HEK293 (cell line): ENCODE measurements around the gene DMWD.

Experiments used
- CTCF ChIA-PET: fragments of 350-600 bp; formaldehyde crosslinking; extraction: SDS; loops from one replicate; lab custom pipeline; 2021; ENCODE audit warnings: antibody characterized with exemption; lab: Yijun Ruan, JAX
- POLR2A ChIA-PET: fragments of 300-600 bp; formaldehyde crosslinking; extraction: SDS; loops from one replicate; lab custom pipeline; 2020; ENCODE audit warnings: antibody characterized with exemption, inconsistent platforms; lab: Yijun Ruan, JAX
- H3K27ac ChIP-seq: fragments of 200-500 bp; sonication (Bioruptor generic); 2 replicates; pipeline ENCODE4 v1.5.1; 2014; ENCODE audit warnings: low read depth, low read length, control low read depth, inconsistent platforms; ENCODE audit errors: extremely low read depth
- H3K36me3 ChIP-seq, 2 experiments: fragments of 200-500 bp in 1 of 2; sonication (Bioruptor generic) in 1 of 2; 1 replicate in 1 of 2; 2 replicates in 1 of 2; pipeline ENCODE4 v1.5.1; 2014 to 2017; ENCODE audit warnings: inconsistent platforms in 2 of 2, low read length in 2 of 2; ENCODE audit not compliant: control insufficient read depth in 2 of 2, insufficient read depth in 1 of 2
- H3K4me1 ChIP-seq: fragments of 200-500 bp; sonication (Bioruptor generic); 2 replicates; pipeline ENCODE4 v1.5.1; 2014; ENCODE audit warnings: mild to moderate bottlenecking, low read length, inconsistent platforms; ENCODE audit not compliant: control insufficient read depth, insufficient read depth
- H3K4me3 ChIP-seq: 2 replicates; pipeline ENCODE4 v1.5.1; 2011; ENCODE audit warnings: low read depth, mild to moderate bottlenecking, control low read depth, low read length, moderate library complexity
- H3K9me3 ChIP-seq: fragments of 200-500 bp; sonication (Bioruptor generic); 2 replicates; pipeline ENCODE4 v1.5.1; 2014; ENCODE audit warnings: low read depth, low read length, inconsistent platforms; ENCODE audit not compliant: control insufficient read depth, insufficient read depth
- BCL6B ChIP-seq: fragments of 450-650 bp; formaldehyde crosslinking; IDR thresholded peaks from 2 replicates; pipeline ENCODE4 v1.5.1; 2017; ENCODE audit warnings: missing biosample characterization, missing genetic modification characterization
- GLIS2 ChIP-seq: fragments of 450-650 bp; formaldehyde crosslinking; IDR thresholded peaks from 2 replicates; pipeline ENCODE4 v1.5.1; 2016; ENCODE audit warnings: missing biosample characterization, missing genetic modification characterization
- PATZ1 ChIP-seq: fragments of 450-650 bp; formaldehyde crosslinking; IDR thresholded peaks from 2 replicates; pipeline ENCODE4 v1.5.1; 2016; ENCODE audit warnings: missing biosample characterization, missing genetic modification characterization
- PBX3 ChIP-seq: sonication (generic); formaldehyde crosslinking; IDR thresholded peaks from 2 replicates; pipeline ENCODE4 v1.8.1; 2022; ENCODE audit warnings: mild to moderate bottlenecking, moderate library complexity, missing genetic modification reagents
- SP3 ChIP-seq: fragments of 450-650 bp; formaldehyde crosslinking; IDR thresholded peaks from 2 replicates; pipeline ENCODE4 v1.5.1; 2016; ENCODE audit warnings: missing biosample characterization, missing genetic modification characterization
- YY1 ChIP-seq: fragments of 450-650 bp; formaldehyde crosslinking; IDR thresholded peaks from 2 replicates; pipeline ENCODE4 v1.5.1; 2018; ENCODE audit warnings: missing biosample characterization, missing genetic modification characterization
- ZNF132 ChIP-seq: fragments of 450-650 bp; formaldehyde crosslinking; IDR thresholded peaks from 2 replicates; pipeline ENCODE4 v1.5.1; 2017; ENCODE audit warnings: missing biosample characterization, missing genetic modification characterization, borderline replicate concordance
- ZNF138 ChIP-seq: fragments of 450-650 bp; formaldehyde crosslinking; IDR thresholded peaks from 2 replicates; pipeline ENCODE4 v1.5.1; 2016; ENCODE audit warnings: missing biosample characterization, missing genetic modification characterization, borderline replicate concordance
- ZNF140 ChIP-seq: fragments of 450-650 bp; formaldehyde crosslinking; IDR thresholded peaks from 2 replicates; pipeline ENCODE4 v1.5.1; 2016; ENCODE audit warnings: missing biosample characterization, missing genetic modification characterization
- ZNF169 ChIP-seq: fragments of 450-650 bp; formaldehyde crosslinking; IDR thresholded peaks from 2 replicates; pipeline ENCODE4 v1.5.1; 2016; ENCODE audit warnings: missing biosample characterization, missing genetic modification characterization
- ZNF2 ChIP-seq: fragments of 450-650 bp; formaldehyde crosslinking; IDR thresholded peaks from 2 replicates; pipeline ENCODE4 v1.5.1; 2016; ENCODE audit warnings: missing biosample characterization, missing genetic modification characterization
- ZNF214 ChIP-seq: fragments of 450-650 bp; formaldehyde crosslinking; IDR thresholded peaks from 2 replicates; pipeline ENCODE4 v1.5.1; 2017; ENCODE audit warnings: missing biosample characterization, mild to moderate bottlenecking, missing genetic modification characterization, borderline replicate concordance
- ZNF37A ChIP-seq: fragments of 450-650 bp; IDR thresholded peaks from 2 replicates; pipeline ENCODE4 v1.5.1; 2018; ENCODE audit warnings: missing biosample characterization, missing genetic modification characterization
- ZNF433 ChIP-seq: fragments of 450-650 bp; formaldehyde crosslinking; IDR thresholded peaks from 2 replicates; pipeline ENCODE4 v1.5.1; 2016; ENCODE audit warnings: missing biosample characterization, missing genetic modification characterization, low read depth
- ZNF555 ChIP-seq: fragments of 450-650 bp; formaldehyde crosslinking; conservative IDR thresholded peaks from 2 replicates; pipeline ENCODE4 v1.5.1; 2017; ENCODE audit warnings: missing biosample characterization, mild to moderate bottlenecking, missing genetic modification characterization, inconsistent platforms
- TF ChIP-seq, protein P1 (sequence below): fragments of 450-650 bp; formaldehyde crosslinking; IDR thresholded peaks from 2 replicates; pipeline ENCODE4 v1.5.1; 2016; ENCODE audit warnings: missing biosample characterization, missing genetic modification characterization
- TF ChIP-seq, protein P2 (sequence below): fragments of 450-650 bp; formaldehyde crosslinking; IDR thresholded peaks from 2 replicates; pipeline ENCODE4 v1.5.1; 2016; ENCODE audit warnings: missing biosample characterization, missing genetic modification characterization, low read depth
- TF ChIP-seq, protein P3 (sequence below): fragments of 450-650 bp; formaldehyde crosslinking; IDR thresholded peaks from 2 replicates; pipeline ENCODE4 v1.5.1; 2016; ENCODE audit warnings: missing biosample characterization, missing genetic modification characterization
- TF ChIP-seq, protein P4 (sequence below): fragments of 450-650 bp; formaldehyde crosslinking; IDR thresholded peaks from 2 replicates; pipeline ENCODE4 v1.5.1; 2017; ENCODE audit warnings: missing biosample characterization, missing genetic modification characterization

Gene DMWD

DNA sequence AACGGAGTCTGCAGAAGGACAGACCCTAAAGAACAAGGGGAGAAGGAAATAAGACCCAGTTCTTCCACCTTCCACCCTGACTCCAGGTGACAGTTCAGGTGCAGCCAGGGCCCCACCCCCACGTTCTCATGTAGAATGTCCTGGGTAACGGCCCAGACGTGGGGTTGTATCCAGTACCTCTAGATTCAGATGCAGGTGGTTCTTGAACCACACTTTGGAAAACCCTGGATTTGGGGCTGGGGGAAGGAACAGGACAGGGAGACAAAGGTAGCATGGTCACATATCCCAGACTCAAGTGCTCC is 12.5 kb downstream of the DMWD start:
- TF ChIP-seq ZNF37A (tag by site-specific recombination), result no peak
- TF ChIP-seq ZNF555 (tag by site-specific recombination), result no peak
- no peak for TF ChIP-seq ZNF169 (tag by site-specific recombination)
- TF ChIP-seq PBX3 (CRISPR knock-in tag), result no peak
- no peak for TF ChIP-seq YY1
- no peaks in the 10 kb centered on the region for H3K9me3 ChIP-seq
- H3K27ac ChIP-seq, result no peak overlapping the region; the same call in 1 of the 2 replicates
- H3K4me3 ChIP-seq, result no peak overlapping the region
- CTCF ChIA-PET, result interaction anchor here (1.2 kb wide), 1 partner anchor 757 kb away, joined by 3 read pairs; no protein-coding TSS in a partner anchor
- POLR2A ChIA-PET, result interaction anchor here (1.1 to 5.8 kb wide), 3 partner anchors 8 to 88 kb away, joined by 3 to 78 read pairs (median 18); partner anchors contain the start of genes DMWD, QPCTL and SIX5
- H3K36me3 ChIP-seq, result peaks cover 14 to 36% of the 10 kb centered on the region in 2 experiments; a peak in 2 of 3 replicates
- H3K4me1 ChIP-seq, result peaks cover 9% of the 10 kb centered on the region; the same call in 1 of the 2 replicates

DNA sequence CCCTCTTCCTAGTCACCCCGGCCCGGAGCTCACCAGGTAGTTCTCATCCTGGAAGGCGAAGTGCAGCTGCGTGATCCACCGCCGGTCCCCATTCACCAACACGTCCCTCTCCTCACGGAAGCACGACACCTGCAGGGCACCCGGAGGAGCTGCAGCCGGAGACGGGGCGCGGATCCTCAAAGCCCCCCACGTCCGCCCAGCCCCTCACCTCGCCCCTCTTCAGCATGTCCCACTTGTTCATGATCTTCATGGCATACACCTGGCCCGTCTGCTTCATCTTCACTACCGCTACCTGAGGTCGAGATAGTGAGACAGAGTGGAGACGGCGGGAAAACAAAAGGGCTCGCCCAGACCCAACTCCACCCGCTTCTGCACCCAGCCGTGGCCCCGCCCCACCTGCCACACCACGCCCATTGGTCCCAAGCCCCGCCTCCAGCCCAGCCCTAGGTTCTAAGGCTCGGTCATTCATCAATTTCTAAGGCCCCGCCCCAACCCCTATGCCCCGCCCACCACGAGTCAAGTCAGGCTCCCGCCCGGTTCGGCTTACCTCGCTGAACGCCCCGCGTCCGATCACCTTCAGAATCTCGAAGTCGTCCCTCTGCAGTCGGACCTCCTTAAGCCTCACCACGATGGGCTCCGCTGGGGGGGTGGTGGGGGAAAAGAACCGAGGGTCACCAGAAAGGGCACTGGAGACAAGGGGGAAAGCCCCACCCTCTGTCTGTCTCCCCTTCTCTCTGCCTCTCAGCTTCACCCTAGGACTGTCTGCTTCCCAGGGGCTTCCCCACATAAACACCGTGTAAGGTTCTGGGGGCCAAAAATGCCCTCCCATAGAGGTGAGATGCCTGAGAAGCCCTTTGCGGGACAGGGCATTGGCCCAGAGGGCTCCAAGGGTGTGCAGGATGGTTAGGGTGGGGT is 13.2 kb downstream of the DMWD start:
- POLR2A ChIA-PET, result interaction anchor here (1.1 to 1.5 kb wide), 2 partner anchors 10 to 87 kb away, joined by 3 to 23 read pairs; partner anchors contain the start of genes QPCTL and SIX5
- no peak overlapping the region for H3K27ac ChIP-seq
- CTCF ChIA-PET, result interaction anchor here (0.7 to 2.0 kb wide), 2 partner anchors 20 to 37 kb away, joined by 3 to 6 read pairs; no protein-coding TSS in a partner anchor
- H3K36me3 ChIP-seq, result peaks cover 17 to 35% of the 10 kb centered on the region in 2 experiments; a peak in 2 of 3 replicates
- no peaks in the 10 kb centered on the region for H3K9me3 ChIP-seq
- H3K4me3 ChIP-seq, result no peak overlapping the region
- peaks cover 9% of the 10 kb centered on the region; the same call in 1 of the 2 replicates for H3K4me1 ChIP-seq
- no peak for TF ChIP-seq BCL6B (tag by site-specific recombination)
- TF ChIP-seq, protein P1, sequence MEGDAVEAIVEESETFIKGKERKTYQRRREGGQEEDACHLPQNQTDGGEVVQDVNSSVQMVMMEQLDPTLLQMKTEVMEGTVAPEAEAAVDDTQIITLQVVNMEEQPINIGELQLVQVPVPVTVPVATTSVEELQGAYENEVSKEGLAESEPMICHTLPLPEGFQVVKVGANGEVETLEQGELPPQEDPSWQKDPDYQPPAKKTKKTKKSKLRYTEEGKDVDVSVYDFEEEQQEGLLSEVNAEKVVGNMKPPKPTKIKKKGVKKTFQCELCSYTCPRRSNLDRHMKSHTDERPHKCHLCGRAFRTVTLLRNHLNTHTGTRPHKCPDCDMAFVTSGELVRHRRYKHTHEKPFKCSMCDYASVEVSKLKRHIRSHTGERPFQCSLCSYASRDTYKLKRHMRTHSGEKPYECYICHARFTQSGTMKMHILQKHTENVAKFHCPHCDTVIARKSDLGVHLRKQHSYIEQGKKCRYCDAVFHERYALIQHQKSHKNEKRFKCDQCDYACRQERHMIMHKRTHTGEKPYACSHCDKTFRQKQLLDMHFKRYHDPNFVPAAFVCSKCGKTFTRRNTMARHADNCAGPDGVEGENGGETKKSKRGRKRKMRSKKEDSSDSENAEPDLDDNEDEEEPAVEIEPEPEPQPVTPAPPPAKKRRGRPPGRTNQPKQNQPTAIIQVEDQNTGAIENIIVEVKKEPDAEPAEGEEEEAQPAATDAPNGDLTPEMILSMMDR (tag by site-specific recombination), result peak; percentile 18; the same call in 1 of the 2 replicates
- peak; percentile 26; the same call in 1 of the 2 replicates for TF ChIP-seq PATZ1
- TF ChIP-seq ZNF140, result no peak
- TF ChIP-seq, protein P2, sequence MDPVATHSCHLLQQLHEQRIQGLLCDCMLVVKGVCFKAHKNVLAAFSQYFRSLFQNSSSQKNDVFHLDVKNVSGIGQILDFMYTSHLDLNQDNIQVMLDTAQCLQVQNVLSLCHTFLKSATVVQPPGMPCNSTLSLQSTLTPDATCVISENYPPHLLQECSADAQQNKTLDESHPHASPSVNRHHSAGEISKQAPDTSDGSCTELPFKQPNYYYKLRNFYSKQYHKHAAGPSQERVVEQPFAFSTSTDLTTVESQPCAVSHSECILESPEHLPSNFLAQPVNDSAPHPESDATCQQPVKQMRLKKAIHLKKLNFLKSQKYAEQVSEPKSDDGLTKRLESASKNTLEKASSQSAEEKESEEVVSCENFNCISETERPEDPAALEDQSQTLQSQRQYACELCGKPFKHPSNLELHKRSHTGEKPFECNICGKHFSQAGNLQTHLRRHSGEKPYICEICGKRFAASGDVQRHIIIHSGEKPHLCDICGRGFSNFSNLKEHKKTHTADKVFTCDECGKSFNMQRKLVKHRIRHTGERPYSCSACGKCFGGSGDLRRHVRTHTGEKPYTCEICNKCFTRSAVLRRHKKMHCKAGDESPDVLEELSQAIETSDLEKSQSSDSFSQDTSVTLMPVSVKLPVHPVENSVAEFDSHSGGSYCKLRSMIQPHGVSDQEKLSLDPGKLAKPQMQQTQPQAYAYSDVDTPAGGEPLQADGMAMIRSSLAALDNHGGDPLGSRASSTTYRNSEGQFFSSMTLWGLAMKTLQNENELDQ, result no peak
- 0 out of 2 replicates have a peak, but pooled peaks have one; percentile 2 for TF ChIP-seq ZNF138 (tag by site-specific recombination)
- TF ChIP-seq ZNF214, result no peak
- peak; percentile 48 for TF ChIP-seq GLIS2 (tag by site-specific recombination)
- TF ChIP-seq ZNF132 (tag by site-specific recombination), result no peak
- TF ChIP-seq, protein P3, sequence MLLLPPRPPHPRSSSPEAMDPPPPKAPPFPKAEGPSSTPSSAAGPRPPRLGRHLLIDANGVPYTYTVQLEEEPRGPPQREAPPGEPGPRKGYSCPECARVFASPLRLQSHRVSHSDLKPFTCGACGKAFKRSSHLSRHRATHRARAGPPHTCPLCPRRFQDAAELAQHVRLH (tag by site-specific recombination), result 0 out of 2 replicates have a peak, but pooled peaks have one; percentile 39
- no peak for TF ChIP-seq ZNF2 (tag by site-specific recombination)
- peak; percentile 69 for TF ChIP-seq SP3 (tag by site-specific recombination)
- TF ChIP-seq, protein P4, sequence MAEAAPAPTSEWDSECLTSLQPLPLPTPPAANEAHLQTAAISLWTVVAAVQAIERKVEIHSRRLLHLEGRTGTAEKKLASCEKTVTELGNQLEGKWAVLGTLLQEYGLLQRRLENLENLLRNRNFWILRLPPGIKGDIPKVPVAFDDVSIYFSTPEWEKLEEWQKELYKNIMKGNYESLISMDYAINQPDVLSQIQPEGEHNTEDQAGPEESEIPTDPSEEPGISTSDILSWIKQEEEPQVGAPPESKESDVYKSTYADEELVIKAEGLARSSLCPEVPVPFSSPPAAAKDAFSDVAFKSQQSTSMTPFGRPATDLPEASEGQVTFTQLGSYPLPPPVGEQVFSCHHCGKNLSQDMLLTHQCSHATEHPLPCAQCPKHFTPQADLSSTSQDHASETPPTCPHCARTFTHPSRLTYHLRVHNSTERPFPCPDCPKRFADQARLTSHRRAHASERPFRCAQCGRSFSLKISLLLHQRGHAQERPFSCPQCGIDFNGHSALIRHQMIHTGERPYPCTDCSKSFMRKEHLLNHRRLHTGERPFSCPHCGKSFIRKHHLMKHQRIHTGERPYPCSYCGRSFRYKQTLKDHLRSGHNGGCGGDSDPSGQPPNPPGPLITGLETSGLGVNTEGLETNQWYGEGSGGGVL (tag by site-specific recombination), result no peak
- no peak for TF ChIP-seq ZNF433 (tag by site-specific recombination)
